Stimulated activated memory B cell treated with anti-CD40 and anti-IgM and Interleukin-4, amounts not matched to agents 10 μg/mL and 1 μg/mL and 100 μg/mL, for 72 hours (primary cell): ENCODE measurements around the gene CTIF.

Experiments
- ATAC-seq: fragments of 150-1000 bp; cut with Tn5 transposase; 2 replicates; pipeline ENCODE4 v1.10.0; 2021
- H3K27ac Mint-ChIP-seq: one replicate; pipeline ENCODE4 v1.8.0; 2022; ENCODE audit warnings: mild to moderate bottlenecking, mixed read lengths
- H3K27me3 Mint-ChIP-seq: one replicate; pipeline ENCODE4 v1.8.0; 2022; ENCODE audit warnings: mixed read lengths
- H3K36me3 Mint-ChIP-seq: one replicate; pipeline ENCODE4 v1.8.0; 2022; ENCODE audit warnings: mixed read lengths
- H3K4me1 Mint-ChIP-seq: one replicate; pipeline ENCODE4 v1.8.0; 2022; ENCODE audit warnings: mixed read lengths
- H3K4me3 Mint-ChIP-seq: one replicate; pipeline ENCODE4 v1.8.0; 2022; ENCODE audit warnings: mild to moderate bottlenecking, moderate library complexity, mixed read lengths
- H3K9me3 Mint-ChIP-seq: one replicate; pipeline ENCODE4 v1.8.0; 2022; ENCODE audit warnings: mixed read lengths

Gene CTIF

GRCh38 chr18:48798334-48799245 lies 259.8 kb downstream of the CTIF start:
- no peaks in the 10 kb centered on the region for H3K9me3 Mint-ChIP-seq
- H3K36me3 Mint-ChIP-seq: peaks cover 2% of the 10 kb centered on the region
- no peak for ATAC-seq
- no peaks in the 10 kb centered on the region for H3K27me3 Mint-ChIP-seq
- peak overlapping the region; percentile 97 for H3K27ac Mint-ChIP-seq
- peaks cover 58% of the 10 kb centered on the region for H3K4me1 Mint-ChIP-seq
- H3K4me3 Mint-ChIP-seq: no peak overlapping the region

GRCh38 chr18:48799724-48800315 lies 261.0 kb downstream of the CTIF start:
- Mint-ChIP-seq H3K4me1 (peaks cover 70% of the 10 kb centered on the region), H3K9me3 (no peaks in the 10 kb centered on the region), H3K36me3 (peaks cover 9% of the 10 kb centered on the region), H3K4me3 (no peak overlapping the region), H3K27me3 (no peaks in the 10 kb centered on the region), H3K27ac (peak overlapping the region; percentile 97)
- ATAC-seq: peak; percentile 13

- H3K36me3 Mint-ChIP-seq: peaks cover 9% of the 10 kb centered on the region
- no peaks in the 10 kb centered on the region for H3K9me3 Mint-ChIP-seq
- peak overlapping the region; percentile 97 for H3K27ac Mint-ChIP-seq
- H3K4me3 Mint-ChIP-seq: no peak overlapping the region
- H3K27me3 Mint-ChIP-seq: no peaks in the 10 kb centered on the region
- peak; percentile 60 for ATAC-seq
- H3K4me1 Mint-ChIP-seq: peaks cover 77% of the 10 kb centered on the region
These were observed 261.6 kb downstream of the CTIF start for GRCh38 chr18:48800466-48800865.

GRCh38 chr18:48800876-48801727 lies 262.3 kb downstream of the CTIF start:
- Mint-ChIP-seq H3K27ac (peak overlapping the region; percentile 97), H3K4me1 (peaks cover 83% of the 10 kb centered on the region), H3K36me3 (peaks cover 9% of the 10 kb centered on the region), H3K9me3 (no peaks in the 10 kb centered on the region), H3K4me3 (peak overlapping the region; percentile 71), H3K27me3 (no peaks in the 10 kb centered on the region)
- peak; percentile 95 for ATAC-seq

GRCh38 chr18:48801728-48802542 lies 263.1 kb downstream of the CTIF start:
- peak overlapping the region; percentile 97 for H3K27ac Mint-ChIP-seq
- ATAC-seq: no peak
- H3K36me3 Mint-ChIP-seq: peaks cover 9% of the 10 kb centered on the region
- H3K4me3 Mint-ChIP-seq: peak overlapping the region; percentile 3
- H3K27me3 Mint-ChIP-seq: no peaks in the 10 kb centered on the region
- no peaks in the 10 kb centered on the region for H3K9me3 Mint-ChIP-seq
- H3K4me1 Mint-ChIP-seq: peaks cover 90% of the 10 kb centered on the region

- Mint-ChIP-seq H3K36me3 (peaks cover 9% of the 10 kb centered on the region), H3K27me3 (no peaks in the 10 kb centered on the region), H3K27ac (peak overlapping the region; percentile 97), H3K9me3 (no peaks in the 10 kb centered on the region), H3K4me1 (peaks cover 87% of the 10 kb centered on the region), H3K4me3 (no peak overlapping the region)
- ATAC-seq: no peak
These were observed 263.9 kb downstream of the CTIF start for GRCh38 chr18:48802543-48803290.

- H3K4me3 Mint-ChIP-seq: no peak overlapping the region
- peaks cover 84% of the 10 kb centered on the region for H3K4me1 Mint-ChIP-seq
- H3K27me3 Mint-ChIP-seq: no peaks in the 10 kb centered on the region
- H3K27ac Mint-ChIP-seq: peak overlapping the region; percentile 97
- H3K9me3 Mint-ChIP-seq: no peaks in the 10 kb centered on the region
- H3K36me3 Mint-ChIP-seq: peaks cover 9% of the 10 kb centered on the region
- no peak for ATAC-seq
These were observed 264.7 kb downstream of the CTIF start for GRCh38 chr18:48803518-48803917.

- Mint-ChIP-seq H3K4me1 (peaks cover 78% of the 10 kb centered on the region), H3K36me3 (peaks cover 9% of the 10 kb centered on the region), H3K27ac (peak overlapping the region; percentile 97)
These were observed 265.4 kb downstream of the CTIF start for GRCh38 chr18:48803951-48804855.

GRCh38 chr18:48804856-48805610 lies 266.2 kb downstream of the CTIF start:
- H3K27me3 Mint-ChIP-seq: no peaks in the 10 kb centered on the region
- H3K36me3 Mint-ChIP-seq: peaks cover 9% of the 10 kb centered on the region
- H3K27ac Mint-ChIP-seq: peak overlapping the region; percentile 97
- H3K4me3 Mint-ChIP-seq: no peak overlapping the region
- ATAC-seq: no peak
- H3K9me3 Mint-ChIP-seq: no peaks in the 10 kb centered on the region
- H3K4me1 Mint-ChIP-seq: peaks cover 71% of the 10 kb centered on the region

More at GRCh38 chr18:48803951-48804855, 265.4 kb downstream of the CTIF start:
- Mint-ChIP-seq H3K4me3 (no peak overlapping the region), H3K9me3 (no peaks in the 10 kb centered on the region), H3K27me3 (no peaks in the 10 kb centered on the region)
- ATAC-seq: no peak

- Mint-ChIP-seq H3K27me3 (no peaks in the 10 kb centered on the region), H3K4me1 (peaks cover 67% of the 10 kb centered on the region), H3K4me3 (no peak overlapping the region), H3K36me3 (peaks cover 9% of the 10 kb centered on the region), H3K9me3 (no peaks in the 10 kb centered on the region), H3K27ac (peak overlapping the region; percentile 97)
- no peak for ATAC-seq
These were observed 267.1 kb downstream of the CTIF start for GRCh38 chr18:48805826-48806535.

GRCh38 chr18:48806551-48807261 lies 267.9 kb downstream of the CTIF start:
- Mint-ChIP-seq H3K27ac (peak overlapping the region; percentile 35), H3K4me3 (no peak overlapping the region), H3K36me3 (peaks cover 9% of the 10 kb centered on the region), H3K9me3 (no peaks in the 10 kb centered on the region), H3K4me1 (peaks cover 61% of the 10 kb centered on the region), H3K27me3 (no peaks in the 10 kb centered on the region)
- ATAC-seq: no peak

- Mint-ChIP-seq H3K4me3 (no peak overlapping the region), H3K36me3 (peaks cover 8% of the 10 kb centered on the region), H3K27ac (no peak overlapping the region), H3K4me1 (peaks cover 58% of the 10 kb centered on the region), H3K27me3 (no peaks in the 10 kb centered on the region), H3K9me3 (no peaks in the 10 kb centered on the region)
- no peak for ATAC-seq
These were observed 269.6 kb downstream of the CTIF start for GRCh38 chr18:48808476-48808875.
